HG03521 (cell line): ENCODE results near the gene PROB1.
"Not testable (repeated sequence)": the region's sequence is repeated elsewhere in the genome, so short reads cannot be mapped to it uniquely, and the experiment has no call there.

Source experiments
- ATAC-seq: cut with Tn5 transposase; IDR thresholded peaks from one replicate; pipeline ENCODE4 v1.9.1; 2021; ENCODE audit warnings: mild to moderate bottlenecking, moderate library complexity; ENCODE audit not compliant: unreplicated experiment

The PROB1 gene

GRCh38 chr5:139394654-139395566, at the start of gene PROB1:
PROB1 (minus strand) TSS chr5:139395104; CDS start chr5:139395081, 23 bp downstream.
- no peak for ATAC-seq

- no peak for ATAC-seq
Measured at GRCh38 chr5:139443831-139444453, 49.0 kb upstream of the PROB1 start.

GRCh38 chr5:139440416-139440815, 45.5 kb upstream of the PROB1 start:
- ATAC-seq: not testable (repeated sequence)

- peak; percentile 83 for ATAC-seq
Measured at GRCh38 chr5:139439013-139439903, 44.4 kb upstream of the PROB1 start, which contains the start of gene DNAJC18. DNAJC18 (minus strand) TSS chr5:139439525; CDS start chr5:139439445, 80 bp downstream.

- no peak for ATAC-seq
Measured at GRCh38 chr5:139438707-139439012, 43.8 kb upstream of the PROB1 start.

- no peak for ATAC-seq
Measured at GRCh38 chr5:139435676-139436075, 40.8 kb upstream of the PROB1 start.

- no peak for ATAC-seq
Measured at GRCh38 chr5:139431706-139432105, 36.8 kb upstream of the PROB1 start.

GRCh38 chr5:139430015-139430414, 35.1 kb upstream of the PROB1 start:
- no peak for ATAC-seq

- no peak for ATAC-seq
Measured at GRCh38 chr5:139426203-139426885, 31.4 kb upstream of the PROB1 start.

GRCh38 chr5:139425497-139425896, 30.6 kb upstream of the PROB1 start:
- no peak for ATAC-seq

GRCh38 chr5:139422307-139422893, 27.5 kb upstream of the PROB1 start:
- ATAC-seq: peak; percentile 66

- no peak for ATAC-seq
Measured at GRCh38 chr5:139419226-139420192, 24.6 kb upstream of the PROB1 start.

GRCh38 chr5:139418793-139419192, 23.9 kb upstream of the PROB1 start:
- ATAC-seq: no peak

GRCh38 chr5:139417214-139417613, 22.3 kb upstream of the PROB1 start:
- ATAC-seq: no peak

- no peak for ATAC-seq
Measured at GRCh38 chr5:139416651-139417050, 21.7 kb upstream of the PROB1 start.

- no peak for ATAC-seq
Measured at GRCh38 chr5:139415869-139416268, 21.0 kb upstream of the PROB1 start.

GRCh38 chr5:139415221-139415861, 20.4 kb upstream of the PROB1 start:
- no peak for ATAC-seq

GRCh38 chr5:139414581-139415130, 19.8 kb upstream of the PROB1 start:
- ATAC-seq: no peak
